K562 (cell line): ENCODE data around the gene DNASE1L2. TPM values are rescaled to one million over a fixed set of nuclear protein-coding genes. Genes with fewer than 3 reads are reported as not detected.
"Not testable (repeated sequence)": the region's sequence is repeated elsewhere in the genome, so short reads cannot be mapped to it uniquely, and the experiment has no call there.

Experiments
- ATAC-seq: fragments of 200-7000 bp; cut with Tn5 transposase; 3 replicates; pipeline ENCODE4 v1.9.1; 2020; ENCODE audit warnings: moderate library complexity
- BruUV-seq: library from RNA; stranded (reverse); fragments of 400-500 nt; replicated peaks from 2 replicates; lab custom pipeline; 2021; lab: Mats Ljungman, UMichigan
- CTCF ChIA-PET: fragments of 300-600 bp; formaldehyde crosslinking; extraction: SDS; loops from one replicate; lab custom pipeline; 2021; ENCODE audit warnings: low intra/inter-chr PET ratio; lab: Yijun Ruan, JAX
- POLR2A ChIA-PET: fragments of 300-600, 350-650 bp; sonication (Branson Sonifier 250); formaldehyde crosslinking; extraction: SDS; loops from one replicate; lab custom pipeline; 2021; ENCODE audit warnings: antibody characterized with exemption, inconsistent platforms; lab: Yijun Ruan, JAX
- DNase-seq, 4 experiments: peaks; one replicate each; pipeline versions ENCODE4 v3.0.0 to v3.0.0-alpha.2; 2011 to 2018; ENCODE audit warnings: low spot score in 3 of 4, mixed read lengths in 3 of 4; ENCODE audit errors: extremely low read depth in 1 of 4
- FAIRE-seq: peaks from 2 replicates; lab custom pipeline; 2011; peaks lifted over from hg19 to GRCh38; lab: Jason Lieb, UNC
- H2AFZ ChIP-seq: 2 replicates; pipeline ENCODE4 v1.6.0; 2011; ENCODE audit warnings: low read depth, low read length, control low read depth, inconsistent platforms
- H3K27ac ChIP-seq: fragments of 200-600 bp; 3 replicates; pipeline ENCODE4 v1.8.0; 2011; ENCODE audit warnings: low read depth, mild to moderate bottlenecking, control low read depth, inconsistent platforms, low read length, moderate library complexity, mixed read lengths; ENCODE audit errors: extremely low read depth
- H3K27me3 ChIP-seq, 2 experiments: fragments of 300-600 bp in 1 of 2; 2 replicates in 1 of 2; 3 replicates in 1 of 2; pipeline versions ENCODE4 v1.6.0 to v1.8.0; 2011; ENCODE audit warnings: inconsistent platforms in 2 of 2, low read length in 2 of 2, mild to moderate bottlenecking in 1 of 2, mixed read lengths in 1 of 2, moderate library complexity in 1 of 2; ENCODE audit not compliant: control insufficient read depth in 2 of 2, insufficient read depth in 2 of 2
- H3K36me3 ChIP-seq: fragments of 300-600 bp; 3 replicates; pipeline ENCODE4 v1.8.0; 2011; ENCODE audit warnings: mild to moderate bottlenecking, low read length, inconsistent platforms; ENCODE audit not compliant: control insufficient read depth, insufficient read depth
- H3K4me1 ChIP-seq, 2 experiments: fragments of 200-600 bp in 1 of 2; replicated peaks in 1 of 2; 2 replicates in 1 of 2; 3 replicates in 1 of 2; pipeline versions ENCODE4 v1.5.1 to v1.8.0; 2011; ENCODE audit warnings: inconsistent platforms in 2 of 2, low read length in 2 of 2, mild to moderate bottlenecking in 1 of 2, mixed read lengths in 1 of 2, moderate library complexity in 1 of 2; ENCODE audit not compliant: control insufficient read depth in 2 of 2, insufficient read depth in 2 of 2
- H3K4me2 ChIP-seq: 2 replicates; pipeline ENCODE4 v1.6.1; 2011; ENCODE audit warnings: low read length, control low read depth, inconsistent platforms, mixed read lengths; ENCODE audit not compliant: insufficient read depth
- H3K4me3 ChIP-seq: fragments of 200-600 bp; sonication (generic), shearing (Covaris generic); 2 replicates; pipeline ENCODE4 v1.5.1; 2016; ENCODE audit warnings: control low read depth, inconsistent platforms
- H3K79me2 ChIP-seq: fragments of 200-600 bp; 3 replicates; pipeline ENCODE4 v1.8.0; 2011; ENCODE audit warnings: low read length, inconsistent platforms; ENCODE audit not compliant: control insufficient read depth, insufficient read depth
- H3K9ac ChIP-seq, 2 experiments: 2 replicates each; pipeline versions ENCODE4 v1.6.0 to v1.6.1; 2011; ENCODE audit warnings: low read depth in 2 of 2, low read length in 2 of 2, control low read depth in 1 of 2, inconsistent platforms in 1 of 2, mild to moderate bottlenecking in 1 of 2, mixed read lengths in 1 of 2; ENCODE audit not compliant: insufficient read depth in 1 of 2
- H3K9me1 ChIP-seq: one replicate; pipeline ENCODE4 v1.6.0; 2011; ENCODE audit warnings: inconsistent platforms, mild to moderate bottlenecking, low read length, moderate library complexity; ENCODE audit not compliant: control insufficient read depth, insufficient read depth
- H3K9me3 ChIP-seq: replicated peaks from 2 replicates; pipeline ENCODE4 v1.5.1; 2011; ENCODE audit warnings: low read depth, low read length, inconsistent platforms; ENCODE audit not compliant: control insufficient read depth, insufficient read depth
- H4K20me1 ChIP-seq: replicated peaks from 2 replicates; pipeline ENCODE4 v1.6.1; 2011; ENCODE audit warnings: low read length, inconsistent platforms, mixed read lengths; ENCODE audit not compliant: control insufficient read depth, insufficient read depth
- KAT7 ChIP-seq: sonication (generic); formaldehyde crosslinking; IDR thresholded peaks from 2 replicates; pipeline ENCODE4 v1.8.0; 2022; ENCODE audit warnings: missing genetic modification reagents, mild to moderate bottlenecking, borderline replicate concordance
- MNT ChIP-seq, 2 experiments: fragments of 450-650 bp; conservative IDR thresholded peaks; 2 replicates each; pipeline ENCODE4 v1.6.1; 2017; ENCODE audit warnings: mild to moderate bottlenecking in 2 of 2, moderate library complexity in 2 of 2
- NKRF ChIP-seq: fragments of 450-650 bp; IDR thresholded peaks from 2 replicates; pipeline ENCODE4 v1.6.1; 2016; ENCODE audit warnings: borderline replicate concordance
- SAP30 ChIP-seq: fragments of 200-600 bp; sonication (generic); IDR thresholded peaks from 2 replicates; pipeline ENCODE4 v1.6.1; 2012; ENCODE audit warnings: borderline replicate concordance, low read depth, mild to moderate bottlenecking, moderate library complexity, low read length, control low read depth, inconsistent platforms; ENCODE audit not compliant: insufficient read depth, poor library complexity, severe bottlenecking
- SIN3A ChIP-seq, 2 experiments: fragments of 150-350 bp in 1 of 2; IDR thresholded peaks; 2 replicates each; pipeline ENCODE4 v1.6.1; 2011 to 2016; ENCODE audit warnings: borderline replicate concordance in 2 of 2, low read depth in 2 of 2, low read length in 2 of 2, mild to moderate bottlenecking in 2 of 2, moderate library complexity in 2 of 2; ENCODE audit not compliant: control insufficient read depth in 1 of 2
- TAF1 ChIP-seq: IDR thresholded peaks from 2 replicates; pipeline ENCODE4 v1.6.1; 2011; ENCODE audit warnings: mild to moderate bottlenecking, low read length, moderate library complexity; ENCODE audit not compliant: insufficient read depth, control insufficient read depth, severe bottlenecking; ENCODE audit errors: extremely low read depth
- WGBS: fragments of 100-300 bp; shearing (Covaris generic); methylation state at CpG from one replicate; pipeline ENCODE4 v1.1.6; 2016; ENCODE audit warnings: low coverage, mixed read lengths; ENCODE audit not compliant: insufficient coverage; ENCODE audit errors: missing lambda C conversion rate; 5-methylcytosine and 5-hydroxymethylcytosine counted together
- in situ Hi-C: fragments of 300-500 bp; cut with MboI; formaldehyde crosslinking; loops from 4 replicates; pipeline ENCODE4 v1.15.0; 2018; ENCODE audit warnings: inconsistent platforms, mixed read lengths
- intact Hi-C: fragments of 100-400 bp; cut with micrococcal nuclease; formaldehyde crosslinking; loops from 2 replicates; pipeline ENCODE4 v1.14.2; 2022
- polyA plus RNA-seq, 8 experiments: library from polyadenylated mRNA; depleted of rRNA in 4 of 8; stranded (reverse) in 5 of 8; unstranded in 3 of 8; fragments of >200 nt; fragmentation: Nextera tagmentation in 2 of 8; fragmentation: Illumina TruSeq in 1 of 8; extraction: Ambion mirVana in 2 of 8; extraction: Trizol in 1 of 8; gene quantifications; 2 replicates each; pipeline versions ENCODE4 v1.2.1 to v1.2.3, GENCODE V29; 2011 to 2014; ENCODE audit warnings: inconsistent platforms in 1 of 8, missing spikeins in 1 of 8
- total RNA-seq, 7 experiments: library from RNA; depleted of rRNA in 6 of 7; stranded (reverse); fragments of >200 nt in 6 of 7; fragmentation: Illumina TruSeq in 2 of 7; extraction: Trizol in 2 of 7; gene quantifications; 2 replicates each; pipeline versions ENCODE4 v1.2.1 to v1.2.3, GENCODE V29; 2011 to 2021; ENCODE audit warnings: low replicate concordance in 1 of 7

DNASE1L2 gene
- total and polyA plus RNA-seq, 9 of the 15 experiments (the other 6 are each of a cell fraction or from before 2014, with no cell fraction given), result 0.08 to 2.7 (median 1.7) TPM; not detected in 1

- TF ChIP-seq NKRF, result 0 out of 2 replicates have a peak, but pooled peaks have one; percentile 24
- peak in 1 of 2 experiments; percentile 45; a peak in 1 of 4 replicates for TF ChIP-seq MNT (conservative IDR thresholded peaks at IDR 0.05)
- peak; percentile 34 for TF ChIP-seq SAP30
- TF ChIP-seq TAF1, result peak; percentile 7
- TF ChIP-seq KAT7 (CRISPR knock-in tag), result 0 out of 2 replicates have a peak, but pooled peaks have one; percentile 12
- TF ChIP-seq SIN3A (IDR thresholded peaks at IDR 0.05; ENCODE audit: borderline replicate concordance in 2 of 2, control insufficient read depth in 1 of 2, low read depth in 2 of 2, low read length in 2 of 2), result 0 out of 4 replicates have a peak, but pooled peaks have one; percentile 40 to 62
- peak overlapping the region; percentile 79 for H3K4me3 ChIP-seq
- intact Hi-C loops, result loop anchor here (5.0 kb wide), 1 partner anchor 245 kb away; no protein-coding TSS in a partner anchor
- in situ Hi-C loops, CTCF ChIA-PET, H3K27me3 ChIP-seq, BruUV-seq, H2AFZ ChIP-seq, H3K9me1 ChIP-seq, ATAC-seq, H3K9me3 ChIP-seq: not testable (repeated sequence)
- FAIRE-seq (peak; percentile 72), DNase-seq (peak in 1 of 4 experiments; percentile 53)
- H4K20me1 ChIP-seq, result peaks cover 27% of the 10 kb centered on the region
- peak overlapping the region; percentile 88 to 100 for H3K9ac ChIP-seq
- peak overlapping the region; percentile 98 for H3K27ac ChIP-seq
- WGBS, result 3% methylated on average over 6 of the region's 12 CpGs
- peaks cover 85% of the 10 kb centered on the region for H3K79me2 ChIP-seq
- peak overlapping the region; percentile 92 for H3K4me2 ChIP-seq
- POLR2A ChIA-PET, result interaction anchor here (1.6 to 1.7 kb wide), 2 partner anchors 10 to 15 kb away, joined by 8 read pairs; partner anchors contain the start of gene ECI1
- peaks cover 49% of the 10 kb centered on the region for H3K36me3 ChIP-seq
- H3K4me1 ChIP-seq, result peaks cover 13 to 48% of the 10 kb centered on the region in 2 experiments; a peak in 4 of 5 replicates
These were observed 30.6 kb downstream of the DNASE1L2 start for GRCh38 chr16:2266887-2267286.
